Mesothelial cell of epicardium (in vitro differentiated cells): ENCODE data around the gene TMEM176B. TPM values are rescaled to one million over a fixed set of nuclear protein-coding genes. Genes with fewer than 3 reads are reported as not detected.

ENCODE experiments used
- DNase-seq, 2 experiments: peaks; one replicate each; pipeline ENCODE4 v3.0.0; 2021; ENCODE audit warnings: low spot score in 2 of 2; ENCODE audit not compliant: unreplicated experiment in 2 of 2
- H3K27ac Mint-ChIP-seq: 2 replicates; pipeline ENCODE4 v1.8.0; 2021; ENCODE audit warnings: mixed read lengths
- H3K27me3 Mint-ChIP-seq: 2 replicates; pipeline ENCODE4 v1.8.0; 2021; ENCODE audit warnings: low read depth, mixed read lengths
- H3K36me3 Mint-ChIP-seq: 2 replicates; pipeline ENCODE4 v1.8.0; 2021; ENCODE audit warnings: mixed read lengths
- H3K4me1 Mint-ChIP-seq: 2 replicates; pipeline ENCODE4 v1.8.0; 2021; ENCODE audit warnings: mixed read lengths
- H3K4me3 Mint-ChIP-seq: 2 replicates; pipeline ENCODE4 v1.8.0; 2021; ENCODE audit warnings: mild to moderate bottlenecking, moderate library complexity, mixed read lengths
- H3K9me3 Mint-ChIP-seq: 2 replicates; pipeline ENCODE4 v1.8.0; 2021; ENCODE audit warnings: mixed read lengths
- total RNA-seq: library from RNA; stranded (reverse); gene quantifications from 3 replicates; pipeline ENCODE4 v1.2.1, GENCODE V29; 2021
- TF ChIP-seq, protein P1 (sequence below): fragments of 200-600 bp; sonication (generic); IDR thresholded peaks from one replicate; pipeline ENCODE4 v1.5.0; 2021; ENCODE audit warnings: antibody characterized with exemption; ENCODE audit not compliant: unreplicated experiment

Gene TMEM176B
- total RNA-seq, 1 donor from 2014 or later: 2.3 TPM

DNA sequence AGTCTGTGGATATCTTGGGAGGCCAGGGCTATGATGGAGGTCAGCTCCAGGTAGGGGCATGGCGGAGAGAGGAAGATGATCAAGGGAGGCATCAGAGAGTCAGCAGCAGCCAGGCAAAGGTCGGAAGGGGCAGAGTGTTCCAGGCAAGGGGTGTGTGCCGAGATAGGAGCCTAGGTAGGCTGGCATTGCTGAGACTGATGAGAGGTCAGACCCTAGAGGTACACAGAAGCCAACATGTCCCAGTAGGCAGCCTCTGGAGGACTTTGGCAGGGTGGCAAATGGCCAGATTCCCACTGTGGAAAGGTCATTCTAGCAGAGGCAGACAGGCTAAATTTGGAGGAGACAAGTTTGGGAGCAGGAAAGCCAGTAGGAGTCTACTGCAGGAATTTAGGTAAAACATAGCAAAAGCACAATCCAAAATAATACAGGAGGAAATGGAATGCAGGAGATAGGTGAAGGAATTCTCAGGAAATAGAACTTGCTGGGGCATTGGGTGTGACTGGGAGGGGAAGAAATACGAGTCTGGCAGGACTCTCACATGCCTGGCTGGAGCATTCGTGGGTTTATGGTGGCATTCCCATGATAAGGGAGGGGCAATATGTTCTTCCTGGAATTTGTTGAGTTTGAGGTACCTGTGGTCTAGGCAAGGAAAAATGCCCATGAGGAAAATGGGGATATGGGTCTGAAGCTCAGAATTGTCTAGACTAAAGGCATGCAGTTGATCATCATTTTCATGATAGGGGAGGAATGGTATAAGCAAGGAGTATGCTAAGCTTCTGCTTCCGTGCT, 26.1 kb upstream of the TMEM176B start:
- TF ChIP-seq, protein P1, sequence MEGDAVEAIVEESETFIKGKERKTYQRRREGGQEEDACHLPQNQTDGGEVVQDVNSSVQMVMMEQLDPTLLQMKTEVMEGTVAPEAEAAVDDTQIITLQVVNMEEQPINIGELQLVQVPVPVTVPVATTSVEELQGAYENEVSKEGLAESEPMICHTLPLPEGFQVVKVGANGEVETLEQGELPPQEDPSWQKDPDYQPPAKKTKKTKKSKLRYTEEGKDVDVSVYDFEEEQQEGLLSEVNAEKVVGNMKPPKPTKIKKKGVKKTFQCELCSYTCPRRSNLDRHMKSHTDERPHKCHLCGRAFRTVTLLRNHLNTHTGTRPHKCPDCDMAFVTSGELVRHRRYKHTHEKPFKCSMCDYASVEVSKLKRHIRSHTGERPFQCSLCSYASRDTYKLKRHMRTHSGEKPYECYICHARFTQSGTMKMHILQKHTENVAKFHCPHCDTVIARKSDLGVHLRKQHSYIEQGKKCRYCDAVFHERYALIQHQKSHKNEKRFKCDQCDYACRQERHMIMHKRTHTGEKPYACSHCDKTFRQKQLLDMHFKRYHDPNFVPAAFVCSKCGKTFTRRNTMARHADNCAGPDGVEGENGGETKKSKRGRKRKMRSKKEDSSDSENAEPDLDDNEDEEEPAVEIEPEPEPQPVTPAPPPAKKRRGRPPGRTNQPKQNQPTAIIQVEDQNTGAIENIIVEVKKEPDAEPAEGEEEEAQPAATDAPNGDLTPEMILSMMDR: no peak
- Mint-ChIP-seq H3K27ac (no peak overlapping the region), H3K9me3 (peaks cover 13% of the 10 kb centered on the region), H3K4me3 (no peak overlapping the region), H3K27me3 (peaks cover 23% of the 10 kb centered on the region), H3K4me1 (no peaks in the 10 kb centered on the region), H3K36me3 (no peaks in the 10 kb centered on the region)
- DNase-seq: no peak

DNA sequence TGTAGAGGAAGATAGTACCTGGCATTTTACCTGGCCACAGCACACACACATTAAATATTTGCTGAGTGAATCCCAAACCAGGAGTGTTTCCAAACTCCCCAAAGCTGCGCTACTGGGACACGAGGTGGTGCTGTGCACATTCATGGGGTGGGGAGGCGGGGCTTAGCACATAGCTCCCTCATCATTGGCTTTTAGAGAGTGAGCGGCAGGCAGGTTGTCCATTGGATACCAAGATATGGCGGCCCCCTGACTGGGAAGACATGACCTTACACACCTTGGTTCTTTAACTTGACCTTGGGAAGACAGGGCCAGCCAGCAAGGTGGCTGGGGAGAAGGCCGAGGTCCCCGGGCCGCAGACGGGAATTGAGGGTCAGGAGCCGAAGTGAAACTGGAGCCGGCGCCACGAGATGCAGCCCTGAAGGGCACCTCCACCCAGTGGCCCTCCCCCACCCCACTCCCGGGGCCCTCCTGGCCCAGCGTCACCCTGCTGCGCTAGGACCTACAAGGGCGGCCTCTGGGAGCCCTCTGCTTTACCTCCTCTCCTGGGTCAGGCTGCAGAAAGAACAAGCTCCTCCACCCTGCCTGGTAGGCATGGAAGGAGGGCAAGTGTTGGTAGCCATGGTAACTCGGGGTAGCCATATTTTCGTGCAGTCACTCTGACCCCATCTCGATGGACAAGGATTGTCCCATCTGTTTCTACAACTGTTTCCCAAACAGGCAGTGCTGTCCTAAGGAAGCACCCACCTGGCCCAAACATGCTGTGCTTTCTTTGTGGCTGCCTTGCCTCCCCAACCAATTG, 24.4 kb upstream of the TMEM176B start:
- DNase-seq: no peak
- TF ChIP-seq, protein P1: no peak
- Mint-ChIP-seq H3K27ac (no peak overlapping the region), H3K27me3 (peaks cover 18% of the 10 kb centered on the region), H3K4me1 (peaks cover 3% of the 10 kb centered on the region), H3K4me3 (no peak overlapping the region), H3K36me3 (no peaks in the 10 kb centered on the region), H3K9me3 (peaks cover 13% of the 10 kb centered on the region)

DNA sequence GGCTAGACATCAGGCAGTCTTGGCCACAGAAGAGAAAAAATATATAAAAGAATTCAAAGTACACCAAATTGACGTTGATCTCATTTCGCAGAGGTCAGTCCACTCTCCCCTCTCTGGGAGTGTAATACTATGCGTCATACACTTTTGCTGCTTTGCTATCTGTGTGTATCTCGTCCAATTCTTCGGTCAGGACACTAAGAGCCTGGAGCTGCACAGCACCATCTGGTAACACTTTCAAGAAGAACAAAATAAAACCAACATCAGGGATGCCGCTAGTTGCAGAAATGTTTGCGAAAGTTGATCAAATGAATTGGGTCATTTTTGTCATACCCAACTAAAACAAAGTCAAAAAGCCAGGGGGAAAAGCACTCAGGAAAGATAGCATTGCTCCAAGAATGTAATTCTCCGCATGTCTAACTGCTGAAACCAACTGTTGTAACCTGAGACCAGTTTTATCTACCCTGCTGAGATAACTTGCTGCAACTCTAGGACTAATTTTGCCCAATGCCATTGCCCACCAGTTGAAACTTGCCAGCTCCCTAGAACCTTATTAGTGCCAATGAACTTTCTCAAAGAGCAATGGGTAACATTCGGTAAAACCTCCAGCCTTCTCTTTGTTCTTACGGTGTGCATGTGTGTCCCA, 23.4 kb upstream of the TMEM176B start:
- Mint-ChIP-seq H3K9me3 (peaks cover 13% of the 10 kb centered on the region), H3K4me1 (peaks cover 3% of the 10 kb centered on the region), H3K36me3 (no peaks in the 10 kb centered on the region), H3K27ac (no peak overlapping the region), H3K4me3 (no peak overlapping the region), H3K27me3 (peaks cover 12% of the 10 kb centered on the region)
- DNase-seq: no peak
- TF ChIP-seq, protein P1: no peak

DNA sequence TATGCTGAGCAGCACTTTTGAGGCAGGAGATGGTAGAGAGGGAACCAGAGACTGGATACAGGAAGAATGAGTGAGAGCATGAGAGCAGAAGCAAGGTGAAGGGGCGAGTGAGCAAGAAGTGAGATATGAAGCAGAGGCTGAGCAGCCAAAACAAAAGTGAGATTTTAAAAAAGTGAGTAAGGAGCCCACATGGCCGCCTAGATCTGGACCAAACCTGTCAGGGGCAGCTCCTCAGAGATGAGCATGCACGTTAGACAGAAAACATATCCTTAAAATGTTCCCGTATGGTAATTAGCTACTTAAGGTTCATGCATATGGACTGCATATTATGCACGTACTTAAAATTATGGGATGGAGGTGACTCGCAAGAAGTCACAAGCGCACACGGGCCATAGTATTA, 22.9 kb upstream of the TMEM176B start:
- DNase-seq: no peak
- TF ChIP-seq, protein P1: no peak
- H3K27ac Mint-ChIP-seq: no peak overlapping the region
- peaks cover 3% of the 10 kb centered on the region for H3K4me1 Mint-ChIP-seq
- no peak overlapping the region for H3K4me3 Mint-ChIP-seq
- H3K9me3 Mint-ChIP-seq: peaks cover 13% of the 10 kb centered on the region
- no peaks in the 10 kb centered on the region for H3K36me3 Mint-ChIP-seq
- H3K27me3 Mint-ChIP-seq: peaks cover 7% of the 10 kb centered on the region

DNA sequence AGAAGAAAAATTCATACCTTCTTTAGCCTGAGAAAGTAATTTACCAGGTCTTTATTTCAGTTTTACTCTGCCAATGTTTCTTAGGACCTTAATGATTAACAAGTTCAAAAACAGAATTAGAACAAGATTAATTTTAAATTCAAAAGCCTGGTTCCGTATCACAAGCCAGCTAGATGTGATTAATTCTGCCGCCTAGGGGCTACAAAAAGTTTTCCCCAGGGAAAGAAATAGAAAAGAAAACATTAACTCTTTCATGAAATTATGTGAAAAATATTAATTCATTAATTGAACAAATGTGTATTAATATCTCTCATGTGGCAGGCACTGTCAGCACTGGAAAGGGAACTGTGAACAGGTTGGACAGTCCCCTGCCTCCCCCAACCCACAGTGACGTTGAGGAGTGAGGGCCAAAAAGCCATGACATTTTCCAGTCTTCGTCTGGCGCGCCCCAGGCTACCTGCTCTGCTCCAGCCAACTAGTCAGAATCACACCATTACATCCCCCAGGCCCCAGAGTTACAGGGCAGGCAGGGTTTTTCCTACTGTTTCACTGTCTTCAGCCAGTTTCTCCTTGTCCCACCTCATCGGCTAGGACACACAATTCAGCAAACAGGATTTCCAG, 20.5 kb upstream of the TMEM176B start:
- no peak overlapping the region for H3K27ac Mint-ChIP-seq
- peaks cover 3% of the 10 kb centered on the region for H3K4me1 Mint-ChIP-seq
- TF ChIP-seq, protein P1: no peak
- H3K4me3 Mint-ChIP-seq: no peak overlapping the region
- DNase-seq: no peak
- H3K36me3 Mint-ChIP-seq: peaks cover 4% of the 10 kb centered on the region
- H3K27me3 Mint-ChIP-seq: peaks cover 4% of the 10 kb centered on the region
- H3K9me3 Mint-ChIP-seq: peaks cover 29% of the 10 kb centered on the region
